Activated naive CD4-positive, alpha-beta T cell treated with anti-CD3 and anti-CD28 coated beads, Interleukin-2, amount 50 U/mL, for 24 hours (primary cell): Measurements from ENCODE around the gene MSANTD2.

Experiments
- H3K27ac Mint-ChIP-seq: one replicate; pipeline ENCODE4 v1.8.0; 2021; ENCODE audit warnings: mild to moderate bottlenecking, mixed read lengths
- H3K27me3 Mint-ChIP-seq: one replicate; pipeline ENCODE4 v1.8.0; 2021; ENCODE audit warnings: mixed read lengths
- H3K36me3 Mint-ChIP-seq: one replicate; pipeline ENCODE4 v1.8.0; 2021; ENCODE audit warnings: mixed read lengths
- H3K4me1 Mint-ChIP-seq: one replicate; pipeline ENCODE4 v1.8.0; 2021; ENCODE audit warnings: mixed read lengths
- H3K4me3 Mint-ChIP-seq: one replicate; pipeline ENCODE4 v1.8.0; 2021; ENCODE audit warnings: mild to moderate bottlenecking, mixed read lengths
- H3K9me3 Mint-ChIP-seq: one replicate; pipeline ENCODE4 v1.8.0; 2021; ENCODE audit warnings: mixed read lengths

Gene MSANTD2

DNA sequence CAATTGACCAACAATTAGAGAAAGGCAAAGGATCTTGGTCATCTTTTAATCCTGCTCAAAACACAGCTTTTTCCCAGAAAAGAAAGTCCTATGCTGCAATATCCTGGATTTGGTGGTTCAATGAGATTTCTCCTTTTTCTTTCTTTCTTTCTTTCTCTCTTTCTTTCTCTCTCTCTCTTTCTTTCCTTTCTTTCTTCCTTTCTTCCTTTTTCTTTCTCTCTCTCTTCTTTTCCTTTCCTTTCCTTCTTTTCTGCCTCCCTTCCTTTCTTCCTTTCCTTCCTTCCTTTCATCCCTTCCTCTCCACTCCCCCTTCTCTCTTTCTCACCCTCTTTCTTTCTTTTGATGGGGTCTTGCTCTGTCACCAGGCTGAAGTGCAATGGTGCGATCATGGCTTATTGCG, 31.7 kb upstream of the MSANTD2 start:
- peak overlapping the region; percentile 27 for H3K27ac Mint-ChIP-seq
- peaks cover 9% of the 10 kb centered on the region for H3K27me3 Mint-ChIP-seq
- H3K4me3 Mint-ChIP-seq: no peak overlapping the region
- H3K36me3 Mint-ChIP-seq: no peaks in the 10 kb centered on the region
- no peaks in the 10 kb centered on the region for H3K9me3 Mint-ChIP-seq
- H3K4me1 Mint-ChIP-seq: peaks cover 8% of the 10 kb centered on the region

DNA sequence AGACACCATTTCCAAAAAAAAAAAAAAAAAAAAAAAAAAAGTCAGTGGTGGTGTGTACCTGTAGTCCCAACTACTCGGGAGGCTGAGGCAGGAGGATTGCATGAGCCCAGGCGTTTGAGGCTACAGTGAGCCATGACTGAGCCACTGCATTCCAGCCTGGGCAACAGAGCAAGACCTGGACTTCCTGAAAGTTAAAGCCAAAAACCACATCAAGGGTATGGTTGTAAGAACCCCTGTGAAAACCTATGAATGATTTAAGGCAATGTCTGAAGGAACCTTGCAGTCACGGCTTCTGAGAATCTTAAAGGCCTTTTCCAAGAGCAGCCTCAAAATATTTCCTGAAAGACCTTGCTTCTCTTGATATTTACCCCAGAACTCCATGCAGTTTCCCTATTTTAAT, 30.5 kb upstream of the MSANTD2 start:
- Mint-ChIP-seq H3K36me3 (no peaks in the 10 kb centered on the region), H3K9me3 (no peaks in the 10 kb centered on the region)

DNA sequence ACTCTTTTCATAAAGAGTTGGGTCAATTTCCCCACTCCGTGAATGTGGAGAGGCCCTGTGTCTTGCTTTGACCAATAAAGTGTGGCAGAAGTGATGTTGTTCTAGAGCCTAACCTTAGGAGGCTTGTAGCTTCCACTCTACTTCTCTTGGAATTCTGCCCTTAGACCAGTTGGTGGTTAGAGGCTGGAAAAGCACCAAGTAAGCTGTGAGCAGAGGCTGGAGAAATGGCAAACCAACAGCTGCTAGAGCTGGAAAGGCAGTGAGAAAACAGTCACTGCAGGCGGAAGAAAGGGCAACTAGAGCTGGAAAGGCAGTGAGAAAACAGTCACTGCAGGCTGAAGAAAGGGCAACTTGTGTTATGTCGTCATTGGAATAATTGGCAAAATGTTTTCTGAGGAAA, 29.8 kb upstream of the MSANTD2 start:
- no peak overlapping the region for H3K27ac Mint-ChIP-seq
- H3K4me3 Mint-ChIP-seq: no peak overlapping the region
- H3K4me1 Mint-ChIP-seq: no peaks in the 10 kb centered on the region
- H3K9me3 Mint-ChIP-seq: no peaks in the 10 kb centered on the region
- H3K36me3 Mint-ChIP-seq: no peaks in the 10 kb centered on the region
- H3K27me3 Mint-ChIP-seq: peaks cover 6% of the 10 kb centered on the region

More for the DNA sequence above, 30.5 kb upstream of the MSANTD2 start:
- H3K27ac Mint-ChIP-seq: no peak overlapping the region
- no peak overlapping the region for H3K4me3 Mint-ChIP-seq
- H3K27me3 Mint-ChIP-seq: peaks cover 6% of the 10 kb centered on the region
- no peaks in the 10 kb centered on the region for H3K4me1 Mint-ChIP-seq

DNA sequence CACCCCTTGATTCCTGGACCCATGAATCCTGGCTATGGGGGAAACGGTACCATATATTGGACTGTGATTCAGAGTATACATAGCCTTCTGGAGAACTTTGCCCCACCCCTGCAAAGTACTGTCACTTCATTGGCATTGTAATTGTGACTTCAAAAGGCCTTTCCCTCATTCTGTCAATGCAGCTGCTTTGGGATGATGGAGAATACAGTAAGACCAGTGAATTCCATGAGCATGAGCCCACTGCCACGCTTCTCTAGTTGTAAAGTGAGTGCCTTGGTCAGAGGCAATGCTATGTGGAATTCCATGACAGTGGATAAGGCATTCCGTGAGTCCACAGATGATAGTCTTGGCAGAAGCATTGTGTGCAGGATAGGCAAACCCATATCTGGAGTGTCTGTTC, 25.7 kb upstream of the MSANTD2 start:
- no peaks in the 10 kb centered on the region for H3K36me3 Mint-ChIP-seq
- no peaks in the 10 kb centered on the region for H3K4me1 Mint-ChIP-seq
- no peak overlapping the region for H3K27ac Mint-ChIP-seq
- peaks cover 9% of the 10 kb centered on the region for H3K27me3 Mint-ChIP-seq
- no peaks in the 10 kb centered on the region for H3K9me3 Mint-ChIP-seq
- no peak overlapping the region for H3K4me3 Mint-ChIP-seq

GRCh38 chr11:124823512-124824376, 23.5 kb upstream of the MSANTD2 start:
- H3K27ac Mint-ChIP-seq: no peak overlapping the region
- H3K4me3 Mint-ChIP-seq: no peak overlapping the region
- H3K4me1 Mint-ChIP-seq: no peaks in the 10 kb centered on the region
- H3K27me3 Mint-ChIP-seq: peaks cover 15% of the 10 kb centered on the region
- H3K9me3 Mint-ChIP-seq: no peaks in the 10 kb centered on the region
- H3K36me3 Mint-ChIP-seq: no peaks in the 10 kb centered on the region

DNA sequence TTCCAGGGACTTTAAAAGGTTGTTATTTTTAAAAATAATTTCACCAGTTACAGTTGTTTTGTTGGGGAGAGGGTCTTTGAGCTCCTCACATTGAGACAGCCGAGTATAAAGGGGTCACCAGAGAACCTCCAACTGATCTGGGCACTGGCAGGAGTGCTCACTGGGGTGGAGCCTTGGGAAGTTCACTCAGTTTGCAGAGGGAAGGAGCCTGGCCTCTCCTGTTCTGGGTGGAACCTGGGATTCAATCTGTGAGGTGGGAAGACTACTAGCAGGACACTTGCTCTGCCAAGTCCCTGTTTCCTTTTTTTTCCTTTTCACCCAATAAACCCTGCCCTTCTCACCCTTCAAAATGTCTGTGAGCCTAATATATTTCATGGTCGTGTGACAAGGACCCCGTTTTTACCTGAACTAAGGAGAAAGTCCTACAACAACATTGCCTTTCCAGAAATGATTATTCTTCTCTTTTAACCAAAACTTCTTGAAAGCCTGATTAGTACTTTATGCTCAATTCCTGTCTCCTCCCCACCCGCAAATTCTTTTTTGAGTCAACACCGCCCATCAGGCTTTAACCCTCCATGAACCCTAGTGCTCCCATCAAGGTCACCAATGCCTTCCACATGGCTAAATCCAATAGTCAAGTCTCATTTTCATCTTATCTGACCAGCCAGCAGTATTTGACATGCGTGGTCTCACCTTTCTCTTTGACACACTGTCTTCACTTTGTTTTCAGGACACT, 22.0 kb upstream of the MSANTD2 start:
- Mint-ChIP-seq H3K27me3 (peaks cover 17% of the 10 kb centered on the region), H3K9me3 (no peaks in the 10 kb centered on the region), H3K36me3 (no peaks in the 10 kb centered on the region), H3K27ac (no peak overlapping the region), H3K4me3 (no peak overlapping the region), H3K4me1 (no peaks in the 10 kb centered on the region)

- no peaks in the 10 kb centered on the region for H3K9me3 Mint-ChIP-seq
- H3K27me3 Mint-ChIP-seq: peaks cover 24% of the 10 kb centered on the region
- H3K27ac Mint-ChIP-seq: no peak overlapping the region
- H3K4me3 Mint-ChIP-seq: no peak overlapping the region
- H3K36me3 Mint-ChIP-seq: no peaks in the 10 kb centered on the region
- peaks cover 6% of the 10 kb centered on the region for H3K4me1 Mint-ChIP-seq
Observed at GRCh38 chr11:124817036-124817435, 16.8 kb upstream of the MSANTD2 start.

GRCh38 chr11:124814739-124815138, 14.5 kb upstream of the MSANTD2 start:
- H3K27ac Mint-ChIP-seq: no peak overlapping the region
- no peak overlapping the region for H3K4me3 Mint-ChIP-seq
- no peaks in the 10 kb centered on the region for H3K36me3 Mint-ChIP-seq
- peaks cover 24% of the 10 kb centered on the region for H3K27me3 Mint-ChIP-seq
- H3K9me3 Mint-ChIP-seq: no peaks in the 10 kb centered on the region
- peaks cover 6% of the 10 kb centered on the region for H3K4me1 Mint-ChIP-seq

DNA sequence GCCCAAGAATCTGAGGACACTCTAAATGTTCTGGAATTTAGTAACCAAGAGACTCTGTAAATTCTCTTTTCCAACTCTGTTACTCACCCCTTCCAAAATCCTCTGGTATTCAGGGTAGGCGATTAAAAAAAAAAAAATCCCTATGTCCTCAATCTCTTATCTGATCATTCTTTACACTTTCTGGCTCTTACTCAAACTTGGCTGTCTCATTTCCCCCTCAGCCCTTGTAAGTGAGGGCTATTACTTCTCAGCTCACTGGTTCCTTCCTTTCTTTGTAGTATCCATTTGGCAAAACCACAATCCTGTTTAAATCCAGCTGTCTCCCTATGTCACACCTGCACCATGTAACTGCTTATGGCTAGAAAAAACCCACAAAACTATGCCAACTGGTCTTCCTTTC, 12.7 kb upstream of the MSANTD2 start:
- H3K9me3 Mint-ChIP-seq: no peaks in the 10 kb centered on the region
- H3K27me3 Mint-ChIP-seq: peaks cover 15% of the 10 kb centered on the region

GRCh38 chr11:124811399-124812125, 11.4 kb upstream of the MSANTD2 start:
- H3K4me1 Mint-ChIP-seq: peaks cover 6% of the 10 kb centered on the region
- H3K27ac Mint-ChIP-seq: no peak overlapping the region
- H3K9me3 Mint-ChIP-seq: no peaks in the 10 kb centered on the region
- peaks cover 10% of the 10 kb centered on the region for H3K27me3 Mint-ChIP-seq
- no peak overlapping the region for H3K4me3 Mint-ChIP-seq
- peaks cover 3% of the 10 kb centered on the region for H3K36me3 Mint-ChIP-seq

More for the DNA sequence above, 12.7 kb upstream of the MSANTD2 start:
- H3K36me3 Mint-ChIP-seq: no peaks in the 10 kb centered on the region
- no peak overlapping the region for H3K4me3 Mint-ChIP-seq
- peaks cover 6% of the 10 kb centered on the region for H3K4me1 Mint-ChIP-seq
- H3K27ac Mint-ChIP-seq: no peak overlapping the region

- H3K4me3 Mint-ChIP-seq: no peak overlapping the region
- H3K27me3 Mint-ChIP-seq: no peaks in the 10 kb centered on the region
- peaks cover 8% of the 10 kb centered on the region for H3K36me3 Mint-ChIP-seq
- H3K4me1 Mint-ChIP-seq: no peaks in the 10 kb centered on the region
- no peak overlapping the region for H3K27ac Mint-ChIP-seq
- H3K9me3 Mint-ChIP-seq: no peaks in the 10 kb centered on the region
Observed at GRCh38 chr11:124807660-124808270, 7.6 kb upstream of the MSANTD2 start.

- Mint-ChIP-seq H3K27me3 (no peaks in the 10 kb centered on the region), H3K9me3 (no peaks in the 10 kb centered on the region), H3K36me3 (peaks cover 8% of the 10 kb centered on the region), H3K4me1 (no peaks in the 10 kb centered on the region), H3K27ac (no peak overlapping the region), H3K4me3 (no peak overlapping the region)
Observed at GRCh38 chr11:124807201-124807600, 7.0 kb upstream of the MSANTD2 start.

- H3K27me3 Mint-ChIP-seq: no peaks in the 10 kb centered on the region
Observed at GRCh38 chr11:124804884-124805283, 4.7 kb upstream of the MSANTD2 start.

GRCh38 chr11:124801636-124802312, 1.6 kb upstream of the MSANTD2 start:
- Mint-ChIP-seq H3K4me3 (peak overlapping the region; percentile 42), H3K9me3 (no peaks in the 10 kb centered on the region), H3K36me3 (peaks cover 6% of the 10 kb centered on the region), H3K27ac (no peak overlapping the region), H3K27me3 (no peaks in the 10 kb centered on the region), H3K4me1 (peaks cover 31% of the 10 kb centered on the region)

More at GRCh38 chr11:124804884-124805283, 4.7 kb upstream of the MSANTD2 start:
- no peaks in the 10 kb centered on the region for H3K9me3 Mint-ChIP-seq
- H3K4me3 Mint-ChIP-seq: no peak overlapping the region
- peaks cover 8% of the 10 kb centered on the region for H3K36me3 Mint-ChIP-seq
- no peak overlapping the region for H3K27ac Mint-ChIP-seq
- H3K4me1 Mint-ChIP-seq: peaks cover 10% of the 10 kb centered on the region

DNA sequence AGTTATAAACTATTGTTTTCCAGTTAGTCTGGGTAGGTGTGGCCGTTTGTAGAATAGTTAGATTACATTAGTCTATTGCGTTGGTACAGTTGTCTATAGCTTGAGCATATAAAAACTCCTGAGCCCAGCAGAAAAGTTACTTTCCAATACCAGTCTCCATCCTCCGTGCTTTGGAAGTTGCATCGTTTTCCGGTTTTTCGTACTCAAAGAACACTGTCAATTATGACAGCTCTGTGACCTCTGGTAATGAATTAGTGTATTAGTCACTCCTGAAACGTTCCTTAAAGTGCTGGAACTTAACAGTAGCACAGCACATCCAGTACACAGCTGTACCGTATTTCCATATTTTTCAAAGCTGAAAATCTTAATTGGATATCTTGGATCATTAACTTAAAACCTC, 808 bp upstream of the MSANTD2 start:
- no peaks in the 10 kb centered on the region for H3K27me3 Mint-ChIP-seq
- H3K9me3 Mint-ChIP-seq: no peaks in the 10 kb centered on the region
- peaks cover 36% of the 10 kb centered on the region for H3K4me1 Mint-ChIP-seq
- H3K36me3 Mint-ChIP-seq: peaks cover 5% of the 10 kb centered on the region
- peak overlapping the region; percentile 91 for H3K27ac Mint-ChIP-seq
- H3K4me3 Mint-ChIP-seq: peak overlapping the region; percentile 91
